Activated T-cell treated with anti-CD3 and anti-CD28 coated beads for 24 hours (primary cell): ENCODE results near the gene SEC14L5.

Experiments
- DNase-seq: peaks from one replicate; pipeline ENCODE4 v3.0.0-alpha.2; 2020; ENCODE audit warnings: low read depth

Gene SEC14L5

DNA sequence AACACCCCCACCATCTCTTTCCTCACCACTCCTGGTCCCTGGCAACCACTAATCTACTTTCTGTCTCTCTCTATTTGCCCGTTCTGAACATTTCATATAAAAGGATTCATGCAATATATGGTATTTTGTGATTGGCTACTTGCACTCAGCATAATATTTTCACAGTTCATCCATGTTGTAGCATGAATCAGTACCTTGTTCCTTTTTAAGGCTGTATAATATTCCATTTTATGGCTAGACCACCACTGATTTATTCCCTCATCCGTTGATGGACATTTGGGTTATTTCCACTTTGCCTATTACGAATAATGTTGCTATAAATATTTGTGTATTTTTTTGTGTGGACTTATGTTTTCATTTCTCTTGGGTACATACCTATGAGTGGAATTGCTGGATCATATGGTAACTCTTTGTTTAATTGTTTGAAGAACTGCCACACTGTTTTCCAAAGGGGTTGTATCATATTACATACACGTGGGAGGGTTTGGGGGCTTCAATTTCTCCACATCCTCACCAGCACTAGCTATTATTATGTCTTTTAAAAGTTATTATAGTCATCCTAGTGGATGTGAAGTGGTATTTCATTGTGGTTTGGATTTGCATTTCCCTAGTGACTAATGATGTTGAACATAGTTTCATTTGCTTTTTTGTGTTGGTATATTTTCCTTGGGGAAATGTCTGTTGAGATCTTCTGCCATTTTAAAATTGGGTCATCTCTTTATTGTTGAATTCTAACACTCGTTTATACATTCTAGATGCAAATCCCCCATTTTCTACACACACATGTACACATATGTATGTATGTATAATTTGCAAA is 26.3 kb downstream of the SEC14L5 start:
- no peak for DNase-seq

- no peak for DNase-seq
Observed at GRCh38 chr16:4987250-4987579, 29.1 kb downstream of the SEC14L5 start.

- no peak for DNase-seq
Observed at GRCh38 chr16:4987580-4988374, 29.6 kb downstream of the SEC14L5 start.

DNA sequence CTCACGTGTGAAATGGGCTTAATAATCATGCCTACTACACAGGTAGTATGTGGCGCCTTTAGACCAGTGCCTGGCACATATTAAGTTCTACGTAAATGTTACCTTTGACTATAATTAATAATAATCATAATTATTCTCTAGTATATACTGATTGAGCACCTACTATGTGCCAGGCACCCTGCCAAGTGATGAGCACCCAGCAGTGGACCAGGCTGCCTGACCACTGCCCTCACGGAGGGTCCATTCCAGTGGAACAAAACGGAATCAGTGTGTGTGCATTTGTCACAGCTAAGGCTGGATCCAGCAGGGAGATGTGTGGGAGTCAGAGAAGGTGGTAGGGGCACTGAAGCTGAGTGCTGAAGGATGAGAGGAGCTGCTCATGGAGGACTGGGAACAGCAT is 30.5 kb downstream of the SEC14L5 start:
- DNase-seq = no peak

DNA sequence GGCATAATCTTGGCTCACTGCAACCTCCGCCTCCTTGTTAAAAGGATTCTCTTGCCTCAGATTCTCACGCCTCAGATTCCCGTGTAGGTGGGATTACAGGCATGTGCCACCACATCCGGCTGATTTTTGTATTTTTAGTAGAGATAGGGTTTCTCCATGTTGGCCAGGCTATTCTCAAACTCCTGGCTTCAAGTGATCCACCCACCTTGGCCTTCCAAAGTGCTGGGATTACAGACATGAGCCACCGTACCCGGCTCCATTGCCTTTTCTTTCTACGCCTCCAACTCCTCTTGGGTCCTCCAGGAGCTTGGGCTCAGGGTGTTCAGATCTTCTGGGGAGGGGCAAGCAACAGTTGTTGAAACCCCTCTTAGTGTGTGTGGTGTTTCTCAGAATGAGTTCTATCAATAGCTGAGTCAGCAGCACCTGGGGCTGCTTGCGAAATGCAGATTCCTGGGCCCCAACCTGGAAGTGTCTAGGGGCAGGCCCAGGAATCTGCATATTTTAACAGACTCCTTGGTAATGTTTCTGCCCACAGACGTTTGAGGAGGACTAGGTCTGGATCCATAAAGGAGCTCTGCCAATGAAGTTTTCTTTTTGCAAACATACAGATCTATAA is 31.4 kb downstream of the SEC14L5 start:
- DNase-seq = no peak

DNA sequence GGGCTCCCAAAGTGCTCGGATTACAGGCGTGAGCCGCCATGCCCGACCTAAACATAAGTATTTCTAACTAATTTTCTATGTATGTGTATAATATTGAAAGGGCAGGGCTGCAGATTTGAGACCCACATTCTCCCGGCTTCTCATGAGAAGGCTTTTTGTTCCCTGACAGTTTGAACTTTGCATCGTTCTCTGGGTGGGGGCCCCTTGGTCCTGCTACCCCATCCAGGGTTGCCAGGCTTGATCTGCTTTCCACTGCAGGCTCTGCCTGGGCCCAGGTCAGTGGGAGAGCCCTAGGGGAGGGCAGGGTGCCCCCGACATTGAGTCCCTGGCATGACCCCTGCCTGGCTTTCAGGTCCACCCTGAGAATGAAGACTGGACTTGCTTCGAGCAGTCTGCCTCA is 32.3 kb downstream of the SEC14L5 start:
- DNase-seq = no peak

GRCh38 chr16:4991754-4992153 is 33.6 kb downstream of the SEC14L5 start:
- no peak for DNase-seq

DNA sequence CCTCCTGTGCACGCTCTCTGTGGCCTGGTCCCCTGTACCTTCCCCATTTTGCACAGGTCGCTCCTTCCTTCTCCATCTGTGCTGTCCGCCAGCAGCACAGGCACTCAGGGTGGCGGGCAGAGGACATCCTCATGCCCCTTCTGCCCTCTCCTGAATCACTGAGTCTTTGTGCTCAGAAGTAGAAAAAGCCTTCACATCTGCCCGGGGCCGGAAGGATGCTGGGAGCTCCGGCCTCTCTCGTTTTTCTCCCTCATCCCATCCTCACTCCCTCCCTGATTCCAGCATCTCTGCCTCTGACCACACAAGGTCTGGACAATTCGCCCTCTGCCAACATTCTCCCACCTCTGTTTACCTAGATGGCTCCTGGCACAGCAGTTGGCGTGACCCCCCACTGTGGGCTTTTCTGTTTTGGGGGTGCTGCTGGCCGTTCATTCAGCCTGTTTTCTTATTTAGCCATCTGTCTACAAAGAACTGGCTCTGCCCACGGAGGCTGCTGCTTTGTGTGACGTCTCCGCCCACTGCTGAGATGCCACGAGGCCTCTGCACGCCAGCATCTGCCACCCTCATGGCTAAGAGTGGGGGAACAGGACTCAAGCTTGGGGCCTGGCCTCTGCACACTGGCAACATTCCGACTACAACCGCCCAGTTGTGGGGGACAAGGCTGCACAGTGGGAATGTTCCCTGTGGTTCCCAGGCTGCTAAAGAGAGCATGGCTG is 36.7 kb downstream of the SEC14L5 start:
- DNase-seq = no peak

DNA sequence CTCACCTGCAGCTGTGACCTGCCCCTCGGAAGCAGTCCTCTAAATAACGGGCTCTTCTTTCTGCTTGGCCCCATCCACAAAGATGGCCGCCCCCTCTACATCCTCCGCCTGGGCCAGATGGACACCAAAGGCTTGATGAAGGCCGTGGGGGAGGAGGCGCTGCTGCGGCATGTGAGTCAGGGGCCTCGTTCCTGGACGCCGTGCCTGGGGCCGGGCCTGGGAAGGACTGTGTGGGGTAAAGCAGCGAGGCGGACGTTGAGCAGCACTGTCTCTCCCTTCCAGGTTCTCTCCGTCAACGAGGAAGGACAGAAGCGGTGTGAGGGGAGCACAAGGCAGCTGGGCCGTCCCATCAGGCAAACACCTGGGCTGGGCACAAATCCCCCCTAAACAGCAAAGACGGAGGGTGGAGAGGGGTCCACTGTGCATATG is 42.5 kb downstream of the SEC14L5 start:
- no peak for DNase-seq

GRCh38 chr16:5001571-5001970 is 43.4 kb downstream of the SEC14L5 start:
- DNase-seq = no peak

DNA sequence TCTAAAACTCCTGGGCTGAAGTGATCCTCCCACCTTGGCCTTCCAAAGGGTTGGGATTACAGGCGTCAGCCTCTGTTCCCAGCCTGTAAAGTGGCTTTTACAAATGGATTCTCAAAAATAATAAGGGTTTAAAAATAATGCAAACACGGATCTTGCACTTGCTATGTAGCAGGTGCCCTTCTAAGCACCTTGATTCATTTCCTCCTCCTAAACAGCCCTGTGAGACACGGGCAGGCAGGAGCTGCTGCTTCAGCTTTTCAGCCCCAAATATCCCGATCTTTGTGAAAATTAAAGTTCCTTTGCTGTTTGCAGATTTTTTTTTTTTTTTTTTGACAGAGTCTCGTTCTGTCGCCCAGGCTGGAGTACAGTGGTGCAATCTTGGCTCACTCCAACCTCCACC is 43.9 kb downstream of the SEC14L5 start:
- no peak for DNase-seq

GRCh38 chr16:5002699-5003143 is 44.6 kb downstream of the SEC14L5 start:
- DNase-seq = no peak

DNA sequence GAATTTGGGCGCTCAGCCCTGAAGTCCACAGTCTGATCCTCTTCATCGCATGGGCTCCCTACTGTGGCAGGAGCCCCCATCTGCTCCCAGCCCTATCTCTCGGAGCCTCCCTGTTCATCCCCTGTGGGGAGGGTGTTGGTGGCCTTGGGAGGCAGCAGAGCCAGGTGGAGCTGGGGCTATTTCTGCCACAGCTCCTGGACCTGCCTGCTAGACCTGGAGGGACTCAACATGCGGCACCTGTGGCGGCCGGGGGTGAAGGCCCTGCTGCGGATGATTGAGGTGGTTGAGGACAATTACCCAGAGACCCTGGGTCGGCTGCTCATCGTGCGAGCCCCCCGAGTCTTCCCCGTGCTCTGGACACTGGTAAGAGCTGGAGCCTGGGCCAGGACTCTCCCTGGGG is 45.1 kb downstream of the SEC14L5 start:
- no peak for DNase-seq

DNA sequence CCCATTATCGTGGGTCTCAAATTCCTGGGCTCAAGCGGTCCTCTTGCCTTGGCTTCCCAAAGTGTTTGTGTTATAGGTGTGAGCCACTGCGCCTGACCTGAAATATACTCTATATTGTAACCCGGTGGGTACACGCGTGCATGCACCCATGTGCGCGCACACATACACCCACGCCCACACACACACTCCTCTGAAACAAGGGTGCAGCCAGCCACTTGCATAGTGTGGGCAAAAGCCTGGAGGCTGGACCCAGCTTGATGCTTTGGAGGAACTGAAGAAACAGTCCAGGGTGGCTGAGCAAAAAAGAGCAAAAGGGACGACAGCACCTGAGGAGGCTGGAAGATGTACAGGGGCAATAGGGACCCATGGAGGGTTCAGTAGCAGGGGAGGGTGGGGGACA is 45.7 kb downstream of the SEC14L5 start:
- DNase-seq = no peak

DNA sequence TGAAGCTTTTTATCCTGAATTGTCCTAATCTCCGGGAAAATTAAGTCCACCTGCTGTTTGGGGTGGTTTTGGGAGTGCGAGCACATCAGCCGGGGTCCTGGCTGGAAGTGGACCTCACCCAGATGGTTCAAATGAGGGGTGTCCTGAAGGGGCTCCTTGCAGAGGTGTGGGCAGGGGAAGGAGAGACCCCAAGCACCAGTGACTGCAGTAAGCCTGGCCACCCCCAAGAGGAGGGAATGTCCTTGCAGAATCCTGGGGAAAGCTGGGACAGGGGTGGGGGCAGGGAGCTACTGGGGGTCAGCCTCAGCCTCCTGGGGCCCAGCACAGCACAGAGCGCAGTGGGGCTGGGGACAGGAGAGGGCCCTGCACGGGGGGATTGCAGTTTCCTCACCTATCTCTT is 46.2 kb downstream of the SEC14L5 start:
- no peak for DNase-seq

DNA sequence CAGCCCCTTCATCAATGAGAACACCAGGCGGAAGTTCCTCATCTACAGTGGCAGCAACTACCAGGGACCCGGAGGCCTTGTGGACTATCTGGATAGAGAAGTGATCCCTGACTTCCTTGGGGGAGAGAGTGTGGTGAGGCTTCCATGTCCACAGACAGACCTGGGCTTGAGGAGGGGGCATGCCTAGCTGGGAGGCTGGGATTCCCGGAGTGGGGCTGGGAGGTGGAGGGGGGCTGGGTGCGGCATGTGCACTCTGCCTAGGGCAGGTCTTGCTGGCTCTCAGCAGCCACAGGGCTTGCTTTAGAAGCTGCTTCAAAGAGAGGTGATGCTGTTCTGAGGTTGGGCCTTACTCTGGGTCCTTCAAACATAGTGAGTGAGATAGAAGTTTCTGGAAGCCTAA is 47.8 kb downstream of the SEC14L5 start:
- DNase-seq = no peak

- DNase-seq = no peak
Observed at GRCh38 chr16:5006348-5007193, 48.4 kb downstream of the SEC14L5 start.

DNA sequence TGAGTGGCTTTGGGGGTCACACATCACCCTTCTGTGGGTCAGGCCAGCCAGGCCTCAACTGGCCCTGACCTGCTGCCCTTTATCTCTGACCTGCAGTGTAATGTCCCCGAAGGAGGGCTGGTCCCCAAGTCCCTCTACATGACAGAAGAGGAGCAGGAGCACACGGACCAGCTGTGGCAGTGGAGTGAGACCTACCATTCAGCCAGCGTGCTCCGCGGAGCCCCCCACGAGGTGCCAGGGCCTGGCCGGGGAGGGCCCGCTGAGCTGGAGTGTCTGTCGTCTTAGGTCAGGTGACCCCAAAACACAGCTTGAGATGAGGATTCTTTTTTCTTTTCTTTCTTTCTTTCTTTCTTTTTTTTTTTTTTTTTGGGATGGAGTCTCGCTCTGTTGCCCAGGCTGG is 49.1 kb downstream of the SEC14L5 start:
- no peak for DNase-seq

DNA sequence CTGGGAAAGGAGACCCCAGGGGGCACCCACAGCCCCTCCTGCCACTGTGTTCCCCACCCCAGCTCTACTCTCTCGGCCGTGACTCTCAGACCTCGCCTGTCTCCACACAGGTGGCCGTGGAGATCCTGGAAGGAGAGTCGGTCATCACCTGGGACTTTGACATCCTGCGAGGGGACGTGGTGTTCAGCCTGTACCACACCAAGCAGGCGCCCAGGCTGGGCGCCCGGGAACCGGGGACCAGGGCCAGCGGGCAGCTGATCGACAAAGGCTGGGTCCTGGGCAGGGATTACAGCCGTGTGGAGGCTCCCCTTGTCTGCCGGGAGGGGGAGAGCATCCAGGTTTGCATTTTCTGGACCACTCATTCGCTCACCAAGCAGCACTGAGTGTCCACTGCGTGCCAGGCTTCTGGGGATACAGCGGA is 50.2 kb downstream of the SEC14L5 start:
- no peak for DNase-seq

GRCh38 chr16:5010576-5011329 is 52.6 kb downstream of the SEC14L5 start:
- DNase-seq = no peak

DNA sequence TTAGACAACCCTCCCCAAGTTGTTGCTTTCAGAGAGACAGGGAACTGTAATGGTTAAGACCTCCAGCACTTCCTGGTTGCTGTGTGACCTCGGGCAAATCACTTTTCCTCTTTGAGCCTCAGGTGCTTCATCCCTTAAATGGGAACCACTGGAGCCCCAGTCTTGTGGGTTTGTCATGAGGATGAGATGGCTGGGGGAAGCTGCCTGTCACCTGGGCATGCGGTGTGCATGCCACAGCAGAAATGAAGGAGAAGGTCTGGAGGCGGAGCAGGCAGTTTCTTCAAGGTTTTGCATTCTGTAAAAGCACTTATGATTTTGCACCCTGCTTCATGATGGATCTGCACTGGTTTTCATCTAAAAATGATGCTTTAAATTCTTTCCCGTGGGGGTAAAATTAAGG is 53.5 kb downstream of the SEC14L5 start:
- DNase-seq = no peak
